ENCODE measurements around the gene CNTLN. TPM values are rescaled to one million over a fixed set of nuclear protein-coding genes. Genes with fewer than 3 reads are reported as not detected.

CNTLN gene
- polyA plus RNA-seq, 2 of the 4 experiments (the other 2 are of a cell fraction) = 8.5 to 11.9 TPM

DNA sequence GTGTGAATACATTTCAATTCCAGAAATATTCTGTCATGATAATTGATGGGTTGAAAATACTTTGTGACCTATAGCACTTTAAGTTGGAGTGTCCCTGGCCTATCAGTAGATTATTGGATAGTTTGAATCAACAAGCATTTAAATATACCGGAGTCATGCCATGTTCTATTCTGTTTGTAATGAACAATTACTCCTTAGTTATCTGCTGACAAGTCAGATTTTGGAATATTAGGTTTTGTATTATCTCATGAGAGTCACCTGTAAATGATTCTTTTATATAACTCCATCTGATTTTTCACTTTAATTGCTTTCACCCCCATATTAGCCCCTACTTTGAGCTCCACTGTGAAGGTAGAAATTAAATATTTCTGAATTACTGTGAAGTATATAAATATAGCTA, 351.6 kb downstream of the CNTLN start:
- peak; percentile 81 for TF ChIP-seq MAFK (IDR thresholded peaks at IDR 0.05; ENCODE audit: partially characterized antibody)
- no peak for TF ChIP-seq JUNB (IDR thresholded peaks at IDR 0.05)
- no peak for TF ChIP-seq RAD21 (conservative IDR thresholded peaks at IDR 0.05 in 1 of 2, IDR thresholded peaks at IDR 0.05 in 1 of 2)
- TF ChIP-seq NFE2L2 (conservative IDR thresholded peaks at IDR 0.05; ENCODE audit: low read length) = no peak
- TF ChIP-seq, protein P1, sequence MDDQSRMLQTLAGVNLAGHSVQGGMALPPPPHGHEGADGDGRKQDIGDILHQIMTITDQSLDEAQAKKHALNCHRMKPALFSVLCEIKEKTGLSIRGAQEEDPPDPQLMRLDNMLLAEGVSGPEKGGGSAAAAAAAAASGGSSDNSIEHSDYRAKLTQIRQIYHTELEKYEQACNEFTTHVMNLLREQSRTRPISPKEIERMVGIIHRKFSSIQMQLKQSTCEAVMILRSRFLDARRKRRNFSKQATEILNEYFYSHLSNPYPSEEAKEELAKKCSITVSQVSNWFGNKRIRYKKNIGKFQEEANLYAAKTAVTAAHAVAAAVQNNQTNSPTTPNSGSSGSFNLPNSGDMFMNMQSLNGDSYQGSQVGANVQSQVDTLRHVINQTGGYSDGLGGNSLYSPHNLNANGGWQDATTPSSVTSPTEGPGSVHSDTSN (IDR thresholded peaks at IDR 0.05) = no peak
- no peak for TF ChIP-seq CEBPB (IDR thresholded peaks at IDR 0.05)
- no peak overlapping the region for H3K4me2 ChIP-seq
- ATAC-seq = no peak
- ChIA-PET POLR2A (no interaction called here), CTCF (no interaction called here)
- H3K27ac ChIP-seq = no peak overlapping the region
- no peaks in the 10 kb centered on the region for H3K9me3 ChIP-seq
- WGBS (ENCODE audit: missing lambda C conversion rate) = 95% methylated on average over 1 of the region's 1 CpG
- H3K4me1 ChIP-seq = no peaks in the 10 kb centered on the region
- no peak for DNase-seq (ENCODE audit: low read depth in 1 of 2, low spot score in 1 of 2)
- no peak for FAIRE-seq
- H3K4me3 ChIP-seq = no peak overlapping the region

DNA sequence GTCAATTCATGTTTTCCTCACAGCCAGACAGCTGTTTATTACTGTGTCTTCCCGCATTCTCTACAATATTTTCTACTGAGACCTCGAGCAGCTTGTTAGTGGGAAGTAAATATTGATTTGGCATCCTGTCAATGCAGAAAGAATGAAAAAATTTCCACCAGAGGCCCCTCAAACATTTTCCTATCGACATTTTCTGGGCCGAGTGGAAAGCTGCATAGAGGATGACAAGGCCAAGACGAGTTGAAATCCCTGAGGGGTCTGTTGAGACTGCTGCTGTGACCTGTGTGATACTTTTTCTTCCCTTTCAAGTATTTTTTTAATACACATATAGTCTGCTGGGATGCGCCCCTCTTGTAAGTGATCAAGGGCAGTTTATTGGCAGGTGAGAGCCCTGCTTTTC, 352.6 kb downstream of the CNTLN start:
- 78% methylated on average over 6 of the region's 6 CpGs for WGBS (ENCODE audit: missing lambda C conversion rate)
- CTCF ChIA-PET = no interaction called here
- Histone ChIP-seq H3K9me3 (no peaks in the 10 kb centered on the region), H3K4me2 (no peak overlapping the region), H3K4me1 (no peaks in the 10 kb centered on the region), H3K27ac (no peak overlapping the region), H3K4me3 (no peak overlapping the region)
- TF ChIP-seq MYC (IDR thresholded peaks at IDR 0.05; ENCODE audit: borderline replicate concordance, low read length) (no peak), ZC3H11A (IDR thresholded peaks at IDR 0.05) (no peak), PHF8 (IDR thresholded peaks at IDR 0.05; ENCODE audit: borderline replicate concordance, low read depth) (no peak), JUNB (IDR thresholded peaks at IDR 0.05) (no peak), ESRRA (IDR thresholded peaks at IDR 0.05; ENCODE audit: borderline replicate concordance, low read length) (no peak), ZSCAN20 (CRISPR knock-in tag; IDR thresholded peaks at IDR 0.05) (no peak), NR3C1 (IDR thresholded peaks at IDR 0.05) (no peak), HOXA7 (CRISPR knock-in tag; IDR thresholded peaks at IDR 0.05) (no peak), RNF2 (IDR thresholded peaks at IDR 0.05; ENCODE audit: borderline replicate concordance, low read depth) (no peak), POLR2AphosphoS2 (conservative IDR thresholded peaks at IDR 0.05; ENCODE audit: low read length) (no peak), CHD2 (IDR thresholded peaks at IDR 0.05; ENCODE audit: low read length, partially characterized antibody) (no peak), HOXB5 (CRISPR knock-in tag; IDR thresholded peaks at IDR 0.05) (no peak), EP300 (IDR thresholded peaks at IDR 0.05) (no peak), CBX2 (IDR thresholded peaks at IDR 0.05; ENCODE audit: borderline replicate concordance, low read depth) (no peak), SREBF2 (IDR thresholded peaks at IDR 0.05) (no peak)
- TF ChIP-seq, protein P2, sequence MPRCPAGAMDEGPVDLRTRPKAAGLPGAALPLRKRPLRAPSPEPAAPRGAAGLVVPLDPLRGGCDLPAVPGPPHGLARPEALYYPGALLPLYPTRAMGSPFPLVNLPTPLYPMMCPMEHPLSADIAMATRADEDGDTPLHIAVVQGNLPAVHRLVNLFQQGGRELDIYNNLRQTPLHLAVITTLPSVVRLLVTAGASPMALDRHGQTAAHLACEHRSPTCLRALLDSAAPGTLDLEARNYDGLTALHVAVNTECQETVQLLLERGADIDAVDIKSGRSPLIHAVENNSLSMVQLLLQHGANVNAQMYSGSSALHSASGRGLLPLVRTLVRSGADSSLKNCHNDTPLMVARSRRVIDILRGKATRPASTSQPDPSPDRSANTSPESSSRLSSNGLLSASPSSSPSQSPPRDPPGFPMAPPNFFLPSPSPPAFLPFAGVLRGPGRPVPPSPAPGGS (IDR thresholded peaks at IDR 0.05) = no peak
- TF ChIP-seq, protein P3, sequence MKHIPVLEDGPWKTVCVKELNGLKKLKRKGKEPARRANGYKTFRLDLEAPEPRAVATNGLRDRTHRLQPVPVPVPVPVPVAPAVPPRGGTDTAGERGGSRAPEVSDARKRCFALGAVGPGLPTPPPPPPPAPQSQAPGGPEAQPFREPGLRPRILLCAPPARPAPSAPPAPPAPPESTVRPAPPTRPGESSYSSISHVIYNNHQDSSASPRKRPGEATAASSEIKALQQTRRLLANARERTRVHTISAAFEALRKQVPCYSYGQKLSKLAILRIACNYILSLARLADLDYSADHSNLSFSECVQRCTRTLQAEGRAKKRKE (CRISPR knock-in tag; IDR thresholded peaks at IDR 0.05; ENCODE audit: low read depth) = no peak
- DNase-seq (ENCODE audit: low read depth in 1 of 2, low spot score in 1 of 2) = no peak
- FAIRE-seq = no peak
- POLR2A ChIA-PET = no interaction called here
- no peak for ATAC-seq

DNA sequence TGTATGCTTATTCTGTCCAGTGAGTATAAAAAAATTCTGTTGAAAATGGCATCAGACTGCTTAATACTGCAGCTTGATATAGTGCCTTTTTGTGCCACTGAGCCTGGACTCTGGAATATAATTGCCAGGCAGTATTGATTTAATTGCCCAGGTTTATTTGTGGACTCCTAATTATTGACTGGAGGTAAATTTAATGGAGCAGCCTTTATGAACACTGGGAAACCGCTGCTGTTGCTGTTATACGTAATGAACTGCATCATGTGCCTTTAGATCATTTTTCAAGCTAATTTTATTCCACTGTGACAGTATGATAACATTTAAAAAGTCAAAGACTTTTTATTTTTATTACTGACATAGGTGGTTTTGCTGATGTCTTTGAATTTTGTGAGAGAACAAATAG, 353.8 kb downstream of the CNTLN start:
- 93% methylated on average over 2 of the region's 2 CpGs for WGBS (ENCODE audit: missing lambda C conversion rate)
- CTCF ChIA-PET = no interaction called here
- no peak for ATAC-seq

More for the DNA sequence above, 353.8 kb downstream of the CNTLN start:
- Histone ChIP-seq H3K4me1 (no peaks in the 10 kb centered on the region), H3K4me3 (no peak overlapping the region), H3K27ac (no peak overlapping the region), H3K9me3 (no peaks in the 10 kb centered on the region), H3K4me2 (no peak overlapping the region)
- DNase-seq (ENCODE audit: low read depth in 1 of 2, low spot score in 1 of 2) (no peak), FAIRE-seq (no peak)
- POLR2A ChIA-PET = no interaction called here
- TF ChIP-seq, protein P4, sequence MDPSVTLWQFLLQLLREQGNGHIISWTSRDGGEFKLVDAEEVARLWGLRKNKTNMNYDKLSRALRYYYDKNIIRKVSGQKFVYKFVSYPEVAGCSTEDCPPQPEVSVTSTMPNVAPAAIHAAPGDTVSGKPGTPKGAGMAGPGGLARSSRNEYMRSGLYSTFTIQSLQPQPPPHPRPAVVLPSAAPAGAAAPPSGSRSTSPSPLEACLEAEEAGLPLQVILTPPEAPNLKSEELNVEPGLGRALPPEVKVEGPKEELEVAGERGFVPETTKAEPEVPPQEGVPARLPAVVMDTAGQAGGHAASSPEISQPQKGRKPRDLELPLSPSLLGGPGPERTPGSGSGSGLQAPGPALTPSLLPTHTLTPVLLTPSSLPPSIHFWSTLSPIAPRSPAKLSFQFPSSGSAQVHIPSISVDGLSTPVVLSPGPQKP (IDR thresholded peaks at IDR 0.05; ENCODE audit: low read depth, low read length) = no peak
- TF ChIP-seq ESRRA (IDR thresholded peaks at IDR 0.05; ENCODE audit: borderline replicate concordance, low read length) = no peak
- TF ChIP-seq CHD4 (IDR thresholded peaks at IDR 0.05; ENCODE audit: borderline replicate concordance) = no peak
